Measurements from ENCODE around the gene XBP1. TPM values are rescaled to one million over a fixed set of nuclear protein-coding genes. Genes with fewer than 3 reads are reported as not detected.

Gene XBP1
- total RNA-seq, 1 donor from 2014 or later, result 141 TPM

- TF ChIP-seq POLR2A (IDR thresholded peaks at IDR 0.05) (no peak), POLR2AphosphoS5 (IDR thresholded peaks at IDR 0.05; ENCODE audit: insufficient read depth in 1 of 2, low read depth in 1 of 2) (no peak), CTCF (IDR thresholded peaks at IDR 0.05) (no peak)
- intact Hi-C loops (cut with DNase I), result no loop called here
- Histone ChIP-seq H3K4me3 (peak overlapping the region; percentile 96 to 99), H3K36me3 (peaks cover 0 to 10% of the 10 kb centered on the region in 2 donors), H3K27me3 (no peaks in the 10 kb centered on the region), H3K9me3 (no peaks in the 10 kb centered on the region), H3K4me1 (peaks cover 48% of the 10 kb centered on the region), H3K27ac (peak overlapping the region; percentile 100)
- DNase-seq (ENCODE audit: extremely low spot score in 2 of 2), result no peak
Measured at GRCh38 chr22:28801845-28802594, 1.7 kb upstream of the XBP1 start.

- intact Hi-C loops (cut with DNase I), result no loop called here
- TF ChIP-seq POLR2AphosphoS5 (IDR thresholded peaks at IDR 0.05; ENCODE audit: insufficient read depth in 1 of 2, low read depth in 1 of 2) (no peak), CTCF (IDR thresholded peaks at IDR 0.05) (no peak), POLR2A (IDR thresholded peaks at IDR 0.05) (no peak)
- peaks cover 71% of the 10 kb centered on the region for H3K4me1 ChIP-seq
Measured at GRCh38 chr22:28799606-28800307, 612 bp downstream of the XBP1 start.

GRCh38 chr22:28798810-28799605, 1.4 kb downstream of the XBP1 start:
- Histone ChIP-seq H3K27me3 (no peaks in the 10 kb centered on the region), H3K4me3 (peak overlapping the region; percentile 96 to 99), H3K36me3 (peaks cover 3 to 41% of the 10 kb centered on the region in 2 donors), H3K4me1 (peaks cover 75% of the 10 kb centered on the region), H3K27ac (peak overlapping the region; percentile 100), H3K9me3 (no peaks in the 10 kb centered on the region)
- intact Hi-C loops (cut with DNase I), result no loop called here
- TF ChIP-seq POLR2AphosphoS5 (IDR thresholded peaks at IDR 0.05; ENCODE audit: insufficient read depth in 1 of 2, low read depth in 1 of 2) (peak in 1 of 2 donors; percentile 78), CTCF (IDR thresholded peaks at IDR 0.05) (no peak), POLR2A (IDR thresholded peaks at IDR 0.05) (peak in 1 of 2 donors; percentile 83)
- DNase-seq (ENCODE audit: extremely low spot score in 2 of 2), result peak in 1 of 2 donors; percentile 95

More at GRCh38 chr22:28799606-28800307, 612 bp downstream of the XBP1 start:
- H3K9me3 ChIP-seq, result no peaks in the 10 kb centered on the region
- peaks cover 3 to 33% of the 10 kb centered on the region in 2 donors for H3K36me3 ChIP-seq
- H3K27me3 ChIP-seq, result no peaks in the 10 kb centered on the region
- peak overlapping the region; percentile 96 to 99 for H3K4me3 ChIP-seq
- H3K27ac ChIP-seq, result peak overlapping the region; percentile 100
- DNase-seq (ENCODE audit: extremely low spot score in 2 of 2), result no peak

- no peak for TF ChIP-seq CTCF (IDR thresholded peaks at IDR 0.05)
- TF ChIP-seq POLR2A (IDR thresholded peaks at IDR 0.05), result no peak
- no peak for TF ChIP-seq POLR2AphosphoS5 (IDR thresholded peaks at IDR 0.05; ENCODE audit: insufficient read depth in 1 of 2, low read depth in 1 of 2)
- intact Hi-C loops (cut with DNase I), result no loop called here
- Histone ChIP-seq H3K4me3 (no peak overlapping the region), H3K9me3 (no peaks in the 10 kb centered on the region), H3K4me1 (peaks cover 55% of the 10 kb centered on the region), H3K36me3 (peaks cover 3 to 44% of the 10 kb centered on the region in 2 donors), H3K27me3 (no peaks in the 10 kb centered on the region), H3K27ac (no peak overlapping the region)
- DNase-seq (ENCODE audit: extremely low spot score in 2 of 2), result no peak
Measured at GRCh38 chr22:28795932-28796856, 4.2 kb downstream of the XBP1 start.

All from vagina (tissue), 2 donors.